Mammary epithelial cell (primary cell): ENCODE results near the gene TUT4.

Experiments used
- CTCF ChIP-seq, 2 donors: IDR thresholded peaks in 1 of 2; conservative IDR thresholded peaks in 1 of 2; 2 replicates each; pipeline ENCODE4 v1.5.1; 2011 to 2012; ENCODE audit warnings: inconsistent platforms in 2 of 2, low read length in 2 of 2, mild to moderate bottlenecking in 2 of 2, control low read depth in 1 of 2, low read depth in 1 of 2; ENCODE audit not compliant: insufficient read depth in 1 of 2; ENCODE audit errors: extremely low read depth in 1 of 2
- EZH2 ChIP-seq: IDR thresholded peaks from 2 replicates; pipeline ENCODE4 v1.6.1; 2012; ENCODE audit warnings: low read length, inconsistent platforms, borderline replicate concordance

- no peak for TF ChIP-seq CTCF (conservative IDR thresholded peaks at IDR 0.05 in 1 of 2, IDR thresholded peaks at IDR 0.05 in 1 of 2; ENCODE audit: extremely low read depth in 1 of 2, insufficient read depth in 1 of 2, low read depth in 1 of 2, low read length in 2 of 2)
- TF ChIP-seq EZH2: no peak
Observed at GRCh38 chr1:52558941-52559340, 6.0 kb upstream of the TUT4 start.
